ENCODE measurements around the gene TBC1D22A.
"Not testable (repeated sequence)": the region's sequence is repeated elsewhere in the genome, so short reads cannot be mapped to it uniquely, and the experiment has no call there.

Gene TBC1D22A

GRCh38 chr22:47156352-47157092 is 394.1 kb downstream of the TBC1D22A start:
- DNase-seq (ENCODE audit: low spot score): no peak

- no peak for DNase-seq (ENCODE audit: low spot score)
Measured at GRCh38 chr22:47157093-47157420, 394.6 kb downstream of the TBC1D22A start.

DNA sequence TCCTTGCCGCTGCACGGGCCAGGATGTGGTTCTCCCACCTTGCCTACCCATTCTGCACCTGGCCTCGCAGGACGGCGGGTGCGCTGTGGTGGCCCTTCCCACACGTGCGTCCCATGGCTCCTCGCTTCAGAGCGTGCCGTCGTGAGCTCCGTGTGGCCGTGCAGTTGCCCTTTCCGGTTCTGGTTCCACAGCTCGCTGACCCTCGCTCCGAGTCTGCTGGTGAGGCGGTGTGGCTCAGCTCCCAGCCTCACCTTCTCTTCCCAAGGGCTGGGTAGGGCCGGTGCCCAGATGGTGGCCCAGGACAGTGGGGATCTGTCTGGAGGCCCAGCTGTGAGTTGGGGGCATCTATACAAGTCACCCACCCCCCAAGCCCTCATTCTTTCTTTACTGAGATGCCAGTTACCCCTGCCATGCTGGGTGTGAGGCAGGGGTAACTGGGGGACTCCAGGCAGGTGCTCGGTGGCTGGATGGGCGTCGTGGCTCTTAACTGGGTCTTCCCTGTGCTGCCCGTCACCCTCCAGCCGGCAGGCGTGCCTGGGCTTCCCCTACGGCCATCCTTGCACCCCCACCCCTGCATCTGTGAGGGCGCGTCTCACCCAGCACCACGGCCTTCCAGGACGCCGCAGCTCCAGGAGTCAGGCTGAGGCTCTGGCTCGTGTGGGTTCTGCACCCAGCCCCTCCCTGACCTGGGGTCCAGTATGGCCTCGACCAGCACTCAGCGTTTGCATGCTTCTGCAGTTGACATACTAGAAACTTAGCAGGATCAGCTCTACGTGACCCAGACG is 395.2 kb downstream of the TBC1D22A start:
- DNase-seq (ENCODE audit: low spot score): no peak

DNA sequence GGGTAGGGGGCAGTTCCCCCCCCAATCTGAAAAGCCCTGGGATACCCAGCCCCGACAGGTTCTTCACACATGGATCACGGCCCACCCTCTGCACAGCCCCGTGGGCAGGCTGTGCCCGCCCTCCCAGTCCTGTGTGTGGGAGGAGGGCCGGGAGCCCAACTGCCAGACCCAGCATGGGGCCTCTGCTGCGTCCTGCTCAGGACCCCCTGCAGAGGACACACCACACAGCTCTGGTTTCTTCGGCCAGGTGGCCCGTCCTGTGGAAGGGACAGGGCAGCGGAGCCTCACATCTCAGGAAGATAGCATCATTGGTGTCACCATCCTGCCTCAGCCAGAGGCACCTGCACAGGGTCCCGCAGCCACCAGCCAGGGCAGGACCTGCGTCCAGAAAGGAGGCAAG is 396.0 kb downstream of the TBC1D22A start:
- DNase-seq (ENCODE audit: low spot score): no peak

DNA sequence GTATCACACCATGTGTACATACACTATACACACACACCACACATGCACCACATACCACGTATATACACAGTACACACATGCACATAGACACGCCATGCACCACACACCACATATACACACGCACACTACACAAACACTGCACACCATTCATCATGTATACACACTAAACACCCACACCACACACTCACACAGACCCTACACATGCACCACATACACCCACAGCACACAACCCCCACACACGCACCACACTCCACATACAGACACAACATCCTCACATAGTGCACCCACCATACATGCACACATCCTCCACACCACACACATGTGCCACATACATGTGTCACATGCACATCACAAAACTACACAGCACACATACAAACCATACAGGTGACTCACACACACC is 397.1 kb downstream of the TBC1D22A start:
- DNase-seq (ENCODE audit: low spot score): no peak

- no peak for DNase-seq (ENCODE audit: low spot score)
Measured at GRCh38 chr22:47160141-47160541, 397.7 kb downstream of the TBC1D22A start.

DNA sequence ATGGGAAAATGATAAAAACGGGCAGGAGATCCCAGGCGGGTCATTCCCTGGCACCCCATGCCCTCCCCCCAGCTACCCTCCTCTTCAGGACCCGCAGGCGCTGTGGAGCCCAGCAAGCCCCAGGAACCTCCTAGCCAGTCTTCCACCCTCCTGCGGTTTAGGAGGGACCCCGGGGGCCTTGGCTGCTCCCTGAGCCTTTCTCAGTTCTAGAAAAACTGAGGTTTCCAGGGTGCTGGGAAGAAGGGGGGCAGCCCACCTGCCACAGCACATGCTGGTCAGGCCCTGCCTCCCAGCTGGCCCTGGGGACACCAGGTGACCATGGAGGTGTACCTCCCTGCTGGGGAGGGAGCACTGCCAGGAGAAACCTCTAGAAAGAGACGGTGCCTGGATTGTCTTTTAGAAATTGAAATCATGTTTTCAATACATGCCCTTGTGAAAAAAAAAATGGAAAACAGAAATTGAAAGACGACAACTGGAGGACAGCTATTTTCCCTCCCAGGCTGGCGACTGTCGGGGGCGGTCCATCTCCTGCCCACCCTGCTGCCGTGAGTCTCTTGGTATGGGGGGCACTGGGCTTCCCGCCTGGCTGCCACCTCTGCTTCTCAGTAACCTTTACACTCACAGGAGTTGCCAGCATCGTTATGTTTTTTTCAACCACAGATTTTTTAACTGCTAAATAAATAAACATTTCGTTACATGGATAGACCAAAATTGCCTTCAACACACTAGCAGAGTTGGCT is 398.5 kb downstream of the TBC1D22A start:
- no peak for DNase-seq (ENCODE audit: low spot score)

- no peak for DNase-seq (ENCODE audit: low spot score)
Measured at GRCh38 chr22:47161631-47162030, 399.2 kb downstream of the TBC1D22A start.

DNA sequence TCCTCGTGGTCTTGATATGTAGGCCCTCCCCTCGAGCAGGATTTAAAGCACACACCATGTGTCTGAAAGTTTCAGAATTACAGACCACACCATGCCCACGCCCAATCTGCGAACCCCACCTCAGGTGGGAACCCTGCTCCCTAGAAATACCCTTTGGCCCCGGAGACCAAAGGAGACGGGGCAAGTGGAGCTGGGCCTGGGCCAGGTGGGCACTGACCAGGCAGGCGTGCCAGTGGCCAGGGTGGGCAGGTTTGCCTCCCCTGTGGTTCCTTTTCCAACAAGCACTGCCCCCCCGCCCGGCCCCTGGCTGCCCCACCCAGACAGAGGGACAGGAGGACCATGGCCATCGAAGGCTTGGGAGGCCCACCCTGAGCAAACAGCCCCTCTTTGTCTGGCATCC is 400.4 kb downstream of the TBC1D22A start:
- no peak for DNase-seq (ENCODE audit: low spot score)

GRCh38 chr22:47163481-47163855 is 401.0 kb downstream of the TBC1D22A start:
- DNase-seq (ENCODE audit: low spot score): no peak

DNA sequence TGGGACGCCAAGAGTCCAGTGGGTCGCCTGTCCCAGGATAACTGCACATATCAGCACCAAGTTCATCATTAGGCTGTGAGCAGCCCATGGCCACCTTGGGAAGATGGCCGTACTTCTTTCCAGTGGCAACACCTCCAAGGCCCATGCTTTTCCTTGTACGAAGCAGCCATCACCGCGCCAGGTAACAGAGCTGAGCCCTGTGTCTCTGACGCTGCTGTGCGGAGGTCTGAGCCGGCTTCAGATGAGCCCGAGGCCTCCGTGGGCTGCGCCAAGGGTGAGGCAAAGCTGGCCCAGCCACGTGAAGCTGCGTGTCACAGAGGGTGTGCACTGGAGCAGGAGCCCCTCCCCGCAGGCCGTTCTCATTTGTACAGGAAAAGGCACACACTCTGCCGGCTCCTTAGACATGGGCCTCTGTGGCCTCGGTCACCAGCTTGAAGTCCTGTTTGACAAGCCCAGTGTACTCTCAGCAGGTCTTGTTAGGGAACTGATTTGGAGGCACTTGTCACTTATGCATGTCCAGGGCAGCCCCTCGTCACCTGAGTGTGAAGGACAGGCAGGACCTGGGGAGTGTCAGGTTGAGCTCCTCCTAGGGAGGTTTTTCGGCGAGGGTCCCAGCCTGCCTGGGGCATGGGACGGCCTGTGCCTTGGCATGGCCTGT is 401.5 kb downstream of the TBC1D22A start:
- DNase-seq (ENCODE audit: low spot score): no peak

DNA sequence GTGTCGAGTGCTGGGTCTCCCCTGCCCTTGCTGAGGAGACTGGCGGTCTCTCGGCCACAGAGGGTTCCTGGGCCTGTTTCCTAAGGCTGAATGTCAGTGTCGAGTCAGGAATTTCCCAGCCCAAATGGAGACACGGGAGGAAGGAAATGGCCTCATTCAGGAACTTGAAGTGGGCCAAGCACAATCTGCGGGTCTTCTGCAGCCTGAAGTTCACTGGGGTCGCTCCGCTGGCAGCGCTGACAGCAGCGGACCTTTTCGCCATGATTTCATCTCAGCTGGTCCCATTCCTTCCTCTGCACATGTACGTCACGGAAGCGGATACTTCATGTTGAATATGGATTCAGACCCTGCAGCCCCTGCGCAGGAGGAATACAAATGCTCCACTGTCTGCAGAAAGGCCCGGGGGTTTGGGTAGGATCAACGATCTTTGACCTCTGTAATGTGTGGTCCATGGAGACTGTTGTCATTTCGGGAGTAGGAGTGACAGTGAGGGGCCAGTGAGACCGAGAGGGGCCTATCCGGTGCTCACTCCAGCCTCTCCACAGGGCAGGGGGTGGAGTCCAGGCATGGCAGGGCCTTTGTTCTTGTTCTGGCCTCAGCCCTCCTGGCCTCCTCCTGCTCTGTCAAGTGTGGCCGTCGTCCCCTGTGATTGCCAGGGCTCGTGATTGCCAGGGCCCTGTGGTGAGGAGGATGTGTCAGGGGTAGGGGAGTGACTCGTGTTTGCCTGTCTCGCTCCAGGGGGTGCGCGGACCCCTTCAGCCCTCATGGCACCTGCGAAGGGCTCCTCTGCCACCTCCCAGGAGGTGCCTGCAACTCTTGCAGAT is 402.3 kb downstream of the TBC1D22A start:
- no peak for DNase-seq (ENCODE audit: low spot score)

DNA sequence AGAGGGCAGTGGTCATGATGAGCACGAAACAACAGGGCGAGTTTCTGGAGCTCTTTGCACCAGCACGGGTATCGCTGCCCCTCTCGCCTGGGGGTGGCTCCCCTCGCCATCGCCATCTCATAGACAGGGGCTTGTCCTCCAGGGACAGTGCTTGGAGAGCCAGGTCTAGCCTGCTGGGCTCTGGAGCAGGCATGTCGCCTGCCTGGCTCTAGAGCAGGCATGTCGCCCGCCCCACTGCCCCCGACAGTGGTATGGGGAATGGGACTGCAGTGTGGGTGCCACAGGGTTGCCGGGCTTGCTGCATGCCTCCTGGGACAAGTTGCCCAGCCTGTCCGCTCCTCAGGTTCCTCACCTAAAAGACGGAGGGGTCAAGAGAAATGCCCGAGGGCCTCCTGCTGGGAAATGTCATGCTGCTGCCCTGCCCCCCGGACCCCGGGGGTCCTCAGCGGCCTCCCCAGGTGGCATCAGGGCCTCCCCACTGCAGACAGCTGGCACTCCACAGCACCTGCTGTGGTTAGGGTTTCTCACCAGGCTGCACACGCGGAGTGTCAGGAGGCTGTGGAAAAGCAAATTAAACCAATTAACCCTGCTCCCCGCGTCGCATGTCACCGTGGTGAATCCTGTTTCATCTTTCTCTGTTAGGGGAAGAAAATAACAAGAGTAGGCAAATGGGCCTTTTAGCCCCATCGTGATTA is 403.0 kb downstream of the TBC1D22A start:
- DNase-seq (ENCODE audit: low spot score): no peak

DNA sequence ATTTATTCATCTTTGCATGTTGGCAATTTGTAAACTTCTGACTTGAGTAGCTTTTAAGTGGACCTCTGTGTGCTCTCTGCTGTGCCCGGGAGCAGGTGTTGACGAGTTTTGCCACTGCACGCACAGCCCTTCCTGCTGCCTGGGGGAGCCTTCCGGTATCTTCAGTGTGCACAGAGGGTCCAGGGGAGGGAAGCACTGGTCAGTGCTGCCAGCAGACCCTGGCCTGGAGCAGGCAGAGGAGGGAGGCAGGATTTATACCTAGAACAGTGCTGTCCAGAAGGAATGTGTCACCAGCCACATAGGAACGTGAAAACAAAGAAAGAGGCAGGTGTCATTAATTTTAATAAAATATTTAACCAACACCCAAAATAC is 403.6 kb downstream of the TBC1D22A start:
- DNase-seq (ENCODE audit: low spot score): no peak

DNA sequence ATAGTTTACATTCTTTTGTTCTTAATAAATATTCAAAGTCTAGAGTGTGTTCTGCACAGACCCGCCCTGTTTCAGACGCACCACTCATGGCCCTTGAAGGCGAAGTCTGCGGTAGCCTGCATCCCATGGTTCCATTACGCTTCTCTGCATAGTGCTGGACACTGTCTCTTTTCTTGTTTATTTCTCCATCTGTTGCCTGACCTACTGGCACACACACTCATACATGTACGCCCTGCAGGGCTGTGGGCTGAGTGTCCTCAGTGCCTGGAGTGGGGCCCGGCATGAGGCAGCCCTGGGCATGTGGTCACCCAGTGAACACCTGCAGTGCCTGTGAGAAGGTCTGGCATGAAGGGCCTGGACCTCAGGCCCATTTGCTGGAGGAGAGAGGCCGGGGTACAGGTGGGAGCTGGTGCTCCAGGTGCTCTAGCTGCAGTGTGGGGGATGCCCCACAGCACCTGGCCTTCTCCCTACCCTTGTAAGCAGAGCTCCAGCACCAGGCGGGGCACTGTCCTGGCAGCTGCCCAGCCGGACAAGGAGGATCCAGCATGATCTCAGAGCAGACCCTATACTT is 404.1 kb downstream of the TBC1D22A start:
- no peak for DNase-seq (ENCODE audit: low spot score)

DNA sequence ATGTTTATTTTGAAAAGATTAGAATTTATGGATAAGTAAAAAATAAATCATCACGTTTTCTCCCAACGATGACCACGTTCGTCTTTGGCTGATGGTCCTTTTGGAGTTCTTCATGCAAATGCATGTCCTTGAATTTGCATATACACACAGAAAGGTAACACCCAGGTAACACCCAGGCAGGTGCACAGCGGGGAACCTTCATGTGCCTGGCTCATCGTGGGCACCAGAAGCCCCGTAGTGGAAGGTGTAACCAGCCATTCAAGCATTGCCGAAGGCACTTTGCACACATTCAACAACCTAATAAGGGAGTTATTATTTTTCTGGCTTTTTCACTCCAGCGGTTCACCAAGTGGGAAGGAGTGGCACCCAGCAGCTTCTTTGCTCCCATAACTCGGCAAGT is 404.6 kb downstream of the TBC1D22A start:
- no peak for DNase-seq (ENCODE audit: low spot score)

DNA sequence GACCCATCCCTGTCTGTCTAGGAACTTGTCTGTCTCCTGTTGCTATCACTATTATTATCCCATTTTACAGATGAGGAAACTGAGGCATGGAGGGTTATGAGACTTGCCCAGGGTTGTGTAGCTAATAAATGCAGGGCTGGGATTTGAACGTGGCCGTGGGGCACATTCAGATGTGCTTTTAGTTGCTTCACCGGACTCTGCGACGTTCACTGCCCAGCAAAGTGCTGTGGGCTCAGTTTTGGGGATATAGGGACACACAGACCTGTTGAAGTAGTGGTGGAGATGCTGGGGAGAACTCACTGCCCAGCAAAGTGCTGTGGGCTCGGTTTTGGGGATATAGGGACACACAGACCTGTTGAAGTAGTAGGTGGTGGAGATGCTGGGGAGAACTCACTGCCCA is 405.5 kb downstream of the TBC1D22A start:
- not testable (repeated sequence) for DNase-seq (ENCODE audit: low spot score)

DNA sequence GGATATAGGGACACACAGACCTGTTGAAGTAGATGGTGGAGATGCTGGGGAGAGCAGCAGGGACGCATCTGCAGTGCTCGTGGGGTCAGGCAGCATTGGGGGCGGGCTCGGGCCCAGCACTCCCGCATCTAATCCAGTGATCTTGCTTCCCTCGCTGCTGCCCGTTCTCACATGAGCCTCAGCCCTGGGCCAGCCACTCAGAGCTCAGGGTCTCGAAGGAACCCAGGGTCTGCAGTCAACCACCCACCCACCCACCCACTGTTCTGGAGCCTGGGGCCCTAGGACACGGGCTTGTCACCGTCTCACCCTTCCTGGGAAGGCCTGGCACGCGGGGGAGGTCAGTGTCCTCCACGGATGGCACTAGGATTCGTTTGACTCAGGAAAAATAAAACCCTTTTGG is 406.0 kb downstream of the TBC1D22A start:
- no peak for DNase-seq (ENCODE audit: low spot score)

DNA sequence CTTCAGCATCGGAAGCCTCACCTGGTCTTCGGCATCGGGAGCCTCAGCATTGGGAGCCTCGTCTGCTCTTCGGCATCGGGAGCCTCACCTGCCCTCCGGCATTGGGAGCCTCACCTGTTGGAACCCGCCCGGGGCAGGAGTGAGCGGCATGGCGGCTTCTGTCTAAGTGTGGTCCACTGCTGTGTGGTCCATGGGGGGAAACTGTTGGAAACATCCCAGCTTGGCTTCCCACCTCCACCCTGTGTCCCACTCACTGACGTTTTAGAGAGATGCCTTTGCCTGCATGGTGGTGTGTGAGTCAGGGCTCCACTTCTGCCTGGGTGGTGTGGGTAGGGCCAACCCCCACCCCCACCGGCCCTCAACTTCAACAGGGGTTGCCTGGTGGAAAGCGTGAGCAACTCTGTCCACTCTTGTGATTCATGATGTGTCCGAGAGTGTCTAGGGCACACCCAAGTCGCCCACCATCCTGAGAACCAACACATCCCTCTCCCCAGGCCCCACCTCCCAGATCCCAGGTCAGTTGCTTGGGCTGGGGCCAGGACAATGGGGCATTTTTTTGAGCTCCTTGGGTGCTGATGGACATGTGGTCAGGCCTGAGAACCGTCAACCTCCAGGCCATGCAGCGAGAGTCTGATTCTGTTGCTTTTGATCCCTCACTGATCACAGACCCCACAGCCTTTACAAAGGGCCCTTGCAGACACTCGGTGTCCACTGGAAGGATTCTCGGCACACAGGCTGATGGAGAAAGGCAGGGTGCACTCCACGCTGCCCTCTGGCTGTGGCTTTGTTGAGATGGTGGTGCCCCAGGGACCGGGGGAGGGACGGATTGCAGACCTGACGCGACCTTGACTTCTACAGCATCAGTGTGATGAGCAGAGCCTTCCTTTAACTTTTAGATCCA is 406.7 kb downstream of the TBC1D22A start:
- no peak for DNase-seq (ENCODE audit: low spot score)

DNA sequence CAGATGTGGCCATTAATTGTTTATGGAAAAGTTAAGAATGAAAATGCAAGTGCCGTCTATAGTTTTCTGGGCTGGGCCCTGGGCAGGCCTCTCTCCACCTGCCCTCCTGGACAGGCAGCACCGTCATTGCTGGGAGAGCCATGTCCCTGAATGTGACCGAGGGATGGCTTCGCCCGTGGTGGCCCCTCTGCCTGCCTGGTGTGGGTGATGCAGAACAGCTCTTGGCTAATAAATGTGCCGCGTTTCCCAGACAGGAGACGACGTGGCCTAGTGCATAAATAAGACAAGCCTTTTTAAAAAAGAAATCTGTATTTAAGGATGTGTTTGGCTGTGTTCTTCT is 407.3 kb downstream of the TBC1D22A start:
- no peak for DNase-seq (ENCODE audit: low spot score)

Measured in activated CD4-positive, alpha-beta T cell treated with anti-CD3 and anti-CD28 coated beads, Interleukin-2, Interleukin-4, amounts not matched to agents 100 ng/mL and 50 ng/mL, durations not matched to agents 16 hours and 8 hours (primary cell).